Endothelial cell of umbilical vein (primary cell): ENCODE measurements around the gene PIF1. TPM values are rescaled to one million over a fixed set of nuclear protein-coding genes. Genes with fewer than 3 reads are reported as not detected.

Experiments used
- BruUV-seq: library from RNA; stranded (reverse); fragments of 400-500 nt; replicated peaks from 2 replicates; lab custom pipeline; 2021; lab: Mats Ljungman, UMichigan
- CTCF ChIA-PET: fragments of 300-600, 350-600 bp; sonication (Branson Sonifier 250); formaldehyde crosslinking; loops from one replicate; lab custom pipeline; 2021; ENCODE audit warnings: antibody characterized with exemption, inconsistent platforms; lab: Charles Lee
- POLR2A ChIA-PET: fragments of 300-600, 350-600 bp; sonication (Branson Sonifier 250); formaldehyde crosslinking; loops from one replicate; lab custom pipeline; 2021; ENCODE audit warnings: antibody characterized with exemption, inconsistent platforms; lab: Charles Lee
- DNase-seq: peaks from one replicate; pipeline ENCODE4 v3.0.0-alpha.2; 2011; ENCODE audit warnings: low read depth, low spot score
- FAIRE-seq: peaks from 2 replicates; lab custom pipeline; 2011; peaks lifted over from hg19 to GRCh38; lab: Jason Lieb, UNC
- H2AFZ ChIP-seq: 2 replicates; pipeline ENCODE4 v1.6.0; 2012; ENCODE audit warnings: low read depth, low read length, control low read depth, inconsistent platforms
- H3K27ac ChIP-seq: 2 replicates; pipeline ENCODE4 v1.5.1; 2011; ENCODE audit warnings: low read depth, mild to moderate bottlenecking, control low read depth, low read length, moderate library complexity; ENCODE audit not compliant: insufficient read depth
- H3K27me3 ChIP-seq, 2 experiments: 2 replicates each; pipeline versions ENCODE4 v1.6.0 to v1.6.1; 2011; ENCODE audit warnings: low read length in 2 of 2, mixed read lengths in 1 of 2; ENCODE audit not compliant: control insufficient read depth in 2 of 2, insufficient read depth in 2 of 2
- H3K36me3 ChIP-seq, 2 experiments: 2 replicates in 1 of 2; 3 replicates in 1 of 2; pipeline ENCODE4 v1.5.1; 2011; ENCODE audit warnings: low read length in 2 of 2, mild to moderate bottlenecking in 1 of 2, moderate library complexity in 1 of 2; ENCODE audit not compliant: control insufficient read depth in 2 of 2, insufficient read depth in 2 of 2; ENCODE audit errors: extremely low read depth in 1 of 2
- H3K4me1 ChIP-seq: 3 replicates; pipeline ENCODE4 v1.5.1; 2011; ENCODE audit warnings: mild to moderate bottlenecking, low read length; ENCODE audit not compliant: control insufficient read depth, insufficient read depth; ENCODE audit errors: extremely low read depth
- H3K4me2 ChIP-seq: 2 replicates; pipeline ENCODE4 v1.6.1; 2011; ENCODE audit warnings: low read length, control low read depth, mixed read lengths; ENCODE audit not compliant: insufficient read depth
- H3K4me3 ChIP-seq, 3 experiments: fragments of 200-600 bp in 1 of 3; sonication (generic), shearing (Covaris generic) in 1 of 3; replicated peaks in 1 of 3; 2 replicates each; pipeline ENCODE4 v1.5.1; 2011 to 2016; ENCODE audit warnings: control low read depth in 3 of 3, low read length in 3 of 3, mild to moderate bottlenecking in 2 of 3, inconsistent platforms in 1 of 3, low read depth in 1 of 3, moderate library complexity in 1 of 3; ENCODE audit not compliant: insufficient read depth in 1 of 3
- H3K79me2 ChIP-seq: 2 replicates; pipeline ENCODE4 v1.6.0; 2012; ENCODE audit warnings: low read length, inconsistent platforms; ENCODE audit not compliant: control insufficient read depth, insufficient read depth
- H3K9ac ChIP-seq: replicated peaks from 2 replicates; pipeline ENCODE3; 2011; ENCODE audit warnings: low read length, control low read depth; ENCODE audit not compliant: insufficient read depth; ENCODE audit errors: extremely low read depth
- H3K9me1 ChIP-seq: replicated peaks from 3 replicates; pipeline ENCODE4 v1.6.0; 2011; ENCODE audit warnings: mild to moderate bottlenecking, low read length; ENCODE audit not compliant: control insufficient read depth, insufficient read depth; ENCODE audit errors: extremely low read depth
- H3K9me3 ChIP-seq: replicated peaks from 2 replicates; pipeline ENCODE4 v1.5.1; 2012; ENCODE audit warnings: low read length, inconsistent platforms; ENCODE audit not compliant: control insufficient read depth, insufficient read depth
- H4K20me1 ChIP-seq: replicated peaks from 2 replicates; pipeline ENCODE3; 2011; ENCODE audit warnings: mild to moderate bottlenecking, low read length; ENCODE audit not compliant: control insufficient read depth, insufficient read depth; ENCODE audit errors: extremely low read depth
- CTCF ChIP-seq, 2 donors: IDR thresholded peaks; 1 replicate in 1 of 2; 2 replicates in 1 of 2; pipeline ENCODE4 v1.5.1; 2011; ENCODE audit warnings: low read length in 2 of 2, mild to moderate bottlenecking in 2 of 2, moderate library complexity in 2 of 2, control low read depth in 1 of 2, inconsistent platforms in 1 of 2, low read depth in 1 of 2; ENCODE audit not compliant: insufficient read depth in 1 of 2; ENCODE audit errors: extremely low read depth in 1 of 2
- EZH2 ChIP-seq: IDR thresholded peaks from 2 replicates; pipeline ENCODE4 v1.6.1; 2012; ENCODE audit warnings: borderline replicate concordance, low read depth, mild to moderate bottlenecking, moderate library complexity, low read length, inconsistent platforms; ENCODE audit not compliant: severe bottlenecking
- FOS ChIP-seq: IDR thresholded peaks from 2 replicates; pipeline ENCODE4 v1.6.1; 2011; ENCODE audit warnings: mild to moderate bottlenecking, low read length, moderate library complexity, borderline replicate concordance; ENCODE audit not compliant: insufficient read depth
- GATA2 ChIP-seq: IDR thresholded peaks from 2 replicates; pipeline ENCODE4 v1.7.0; 2011; ENCODE audit warnings: low read depth, mild to moderate bottlenecking, moderate library complexity, mixed read lengths, low read length; ENCODE audit not compliant: insufficient read length, insufficient read depth
- JUN ChIP-seq: IDR thresholded peaks from 2 replicates; pipeline ENCODE4 v1.6.1; 2011; ENCODE audit warnings: borderline replicate concordance, low read depth; ENCODE audit not compliant: insufficient read length, insufficient read depth
- MAX ChIP-seq: IDR thresholded peaks from 2 replicates; pipeline ENCODE4 v1.6.1; 2011; ENCODE audit not compliant: insufficient read depth, insufficient read length
- MYC ChIP-seq: IDR thresholded peaks from one replicate; pipeline ENCODE4 v1.6.1; 2011; ENCODE audit warnings: mild to moderate bottlenecking, low read depth, low read length
- POLR2A ChIP-seq: IDR thresholded peaks from 2 replicates; pipeline ENCODE4 v1.6.1; 2012; ENCODE audit warnings: low read depth, mild to moderate bottlenecking, control low read depth, low read length
- POLR2AphosphoS5 ChIP-seq: IDR thresholded peaks from 2 replicates; pipeline ENCODE4 v1.6.1; 2012; ENCODE audit warnings: low read depth, mild to moderate bottlenecking, control low read depth, low read length, moderate library complexity; ENCODE audit not compliant: insufficient read depth
- dilution Hi-C: fragments of 300-500 bp; cut with MboI; formaldehyde crosslinking; loops from one replicate; pipeline ENCODE4 v1.15.0; 2019; ENCODE audit warnings: low sequenced_read_pairs; ENCODE audit not compliant: extremely low pct_ligation_motif_present
- intact Hi-C: fragments of 100-400 bp; cut with micrococcal nuclease; formaldehyde crosslinking; loops from one replicate; pipeline ENCODE4 v1.10.0; 2022
- polyA plus RNA-seq, 4 experiments: library from polyadenylated mRNA; depleted of rRNA in 3 of 4; stranded (reverse) in 3 of 4; unstranded in 1 of 4; fragments of >200 nt; gene quantifications; 2 replicates each; pipeline versions ENCODE4 v1.2.1 to v1.2.3, GENCODE V29; 2011 to 2012; ENCODE audit warnings: missing spikeins in 1 of 4
- total RNA-seq: library from RNA; stranded (reverse); gene quantifications from 2 replicates; pipeline ENCODE4 v1.2.3, GENCODE V29; 2021

PIF1 gene
- total and polyA plus RNA-seq, 2 donors (not counting 3 experiments of a cell fraction or from before 2014, with no cell fraction given) = 18.6 to 52.7 TPM

- H3K27ac ChIP-seq = no peak overlapping the region
- peaks cover 6% of the 10 kb centered on the region for H3K4me1 ChIP-seq
- ChIA-PET POLR2A (no interaction called here), CTCF (no interaction called here)
- FAIRE-seq (no peak), DNase-seq (no peak)
- H3K9me3 ChIP-seq = no peaks in the 10 kb centered on the region
- no peak overlapping the region for H3K4me2 ChIP-seq
- intact Hi-C loops = no loop called here
- dilution Hi-C loops = no loop called here
- H3K9me1 ChIP-seq = no peaks in the 10 kb centered on the region
- no TSS peak for BruUV-seq
- H3K36me3 ChIP-seq = no peaks in the 10 kb centered on the region
- no peaks in the 10 kb centered on the region for H4K20me1 ChIP-seq
- no peak overlapping the region for H3K9ac ChIP-seq
- H3K79me2 ChIP-seq = no peaks in the 10 kb centered on the region
- H2AFZ ChIP-seq = no peak overlapping the region
- TF ChIP-seq POLR2AphosphoS5 (no peak), POLR2A (no peak), MAX (no peak), MYC (no peak), FOS (no peak), EZH2 (no peak), CTCF (IDR thresholded peaks at IDR 0.05; ENCODE audit: extremely low read depth in 1 of 2, insufficient read depth in 1 of 2, low read depth in 1 of 2, low read length in 2 of 2) (no peak), GATA2 (no peak), JUN (no peak)
- H3K4me3 ChIP-seq = no peak overlapping the region
- H3K27me3 ChIP-seq = peaks cover 0 to 2% of the 10 kb centered on the region in 2 experiments
Observed at GRCh38 chr15:64772964-64773363, 52.5 kb downstream of the PIF1 start.
